ENCODE data around the gene SUPT3H.

SUPT3H gene

GRCh38 chr6:45012687-45013086 lies 365.0 kb downstream of the SUPT3H start:
- TF ChIP-seq FOXM1 (IDR thresholded peaks at IDR 0.05; ENCODE audit: borderline replicate concordance, low read depth) (no peak), TEAD4 (IDR thresholded peaks at IDR 0.05) (no peak), NFIC (IDR thresholded peaks at IDR 0.05) (no peak), YY1 (IDR thresholded peaks at IDR 0.05; ENCODE audit: low read depth) (no peak), ZBTB7A (IDR thresholded peaks at IDR 0.05; ENCODE audit: low read depth) (no peak), MAX (IDR thresholded peaks at IDR 0.05) (no peak), CEBPB (IDR thresholded peaks at IDR 0.05) (no peak), EGR1 (IDR thresholded peaks at IDR 0.05) (no peak)
- TF ChIP-seq, protein P1, sequence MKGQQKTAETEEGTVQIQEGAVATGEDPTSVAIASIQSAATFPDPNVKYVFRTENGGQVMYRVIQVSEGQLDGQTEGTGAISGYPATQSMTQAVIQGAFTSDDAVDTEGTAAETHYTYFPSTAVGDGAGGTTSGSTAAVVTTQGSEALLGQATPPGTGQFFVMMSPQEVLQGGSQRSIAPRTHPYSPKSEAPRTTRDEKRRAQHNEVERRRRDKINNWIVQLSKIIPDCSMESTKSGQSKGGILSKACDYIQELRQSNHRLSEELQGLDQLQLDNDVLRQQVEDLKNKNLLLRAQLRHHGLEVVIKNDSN (IDR thresholded peaks at IDR 0.05): no peak

- TF ChIP-seq REST (IDR thresholded peaks at IDR 0.05; ENCODE audit: low read depth) (no peak), TCF12 (IDR thresholded peaks at IDR 0.05; ENCODE audit: low read depth) (no peak), CEBPB (IDR thresholded peaks at IDR 0.05) (no peak), TEAD4 (IDR thresholded peaks at IDR 0.05) (no peak), EGR1 (IDR thresholded peaks at IDR 0.05) (no peak), CREB1 (IDR thresholded peaks at IDR 0.05; ENCODE audit: low read depth) (no peak)
- TF ChIP-seq, protein P1 (IDR thresholded peaks at IDR 0.05): no peak
Observed at GRCh38 chr6:45009576-45009975, 368.2 kb downstream of the SUPT3H start.

DNA sequence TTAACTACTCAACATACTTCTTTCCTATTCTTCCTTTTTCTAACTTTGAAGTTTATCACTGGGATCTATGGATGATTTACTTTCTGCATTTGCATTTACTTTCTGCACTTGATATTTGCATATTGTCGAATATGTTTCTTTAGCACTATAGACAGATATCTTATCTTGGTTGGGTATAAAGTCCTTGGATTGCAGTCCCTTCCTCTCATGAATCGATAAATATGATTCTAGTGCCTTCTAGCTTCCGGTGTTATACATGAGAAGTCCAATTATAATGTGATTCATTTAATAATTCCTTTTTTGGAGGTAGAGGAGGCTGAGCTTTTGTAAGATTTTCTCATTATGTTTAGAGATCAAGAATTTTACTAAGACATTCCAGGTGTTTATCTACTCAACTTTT lies 370.8 kb downstream of the SUPT3H start:
- no peak for TF ChIP-seq TAF1 (IDR thresholded peaks at IDR 0.05; ENCODE audit: low read depth)

- TF ChIP-seq FOXM1 (IDR thresholded peaks at IDR 0.05; ENCODE audit: borderline replicate concordance, low read depth) (no peak), YY1 (IDR thresholded peaks at IDR 0.05; ENCODE audit: low read depth) (no peak), MAX (IDR thresholded peaks at IDR 0.05) (no peak), CREB1 (IDR thresholded peaks at IDR 0.05; ENCODE audit: low read depth) (no peak)
- TF ChIP-seq, protein P1 (IDR thresholded peaks at IDR 0.05): no peak
Observed at GRCh38 chr6:45003961-45004360, 373.8 kb downstream of the SUPT3H start.

DNA sequence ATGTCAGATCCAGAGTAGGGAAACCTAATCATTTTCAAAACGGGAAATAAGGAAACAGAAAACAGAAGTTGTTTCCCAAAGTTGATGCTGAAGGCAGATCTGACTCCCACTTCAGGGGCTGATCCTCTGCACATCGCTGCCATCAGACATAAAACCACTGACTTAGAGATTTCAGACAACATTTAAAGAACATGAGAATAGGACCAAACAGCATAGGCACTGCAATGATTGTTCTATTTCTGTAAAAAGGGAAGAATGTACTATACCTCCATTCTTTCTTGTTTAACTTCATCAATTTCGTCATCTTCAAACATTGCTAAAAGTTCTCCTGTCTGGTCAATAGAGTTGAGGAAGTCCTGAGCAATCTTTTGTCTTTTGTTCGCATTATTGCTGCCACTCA lies 374.3 kb downstream of the SUPT3H start:
- TF ChIP-seq CREB1 (IDR thresholded peaks at IDR 0.05; ENCODE audit: low read depth) (no peak), EGR1 (IDR thresholded peaks at IDR 0.05) (no peak), REST (IDR thresholded peaks at IDR 0.05; ENCODE audit: low read depth) (no peak)

- TF ChIP-seq ZBTB7A (IDR thresholded peaks at IDR 0.05; ENCODE audit: low read depth) (no peak), TCF12 (IDR thresholded peaks at IDR 0.05; ENCODE audit: low read depth) (no peak), TAF1 (IDR thresholded peaks at IDR 0.05; ENCODE audit: low read depth) (no peak), CEBPB (IDR thresholded peaks at IDR 0.05) (no peak), RAD21 (IDR thresholded peaks at IDR 0.05; ENCODE audit: low read depth) (no peak), CREB1 (IDR thresholded peaks at IDR 0.05; ENCODE audit: low read depth) (no peak), FOXM1 (IDR thresholded peaks at IDR 0.05; ENCODE audit: borderline replicate concordance, low read depth) (no peak), TEAD4 (IDR thresholded peaks at IDR 0.05) (no peak), YY1 (IDR thresholded peaks at IDR 0.05; ENCODE audit: low read depth) (no peak), MAX (IDR thresholded peaks at IDR 0.05) (no peak), REST (IDR thresholded peaks at IDR 0.05; ENCODE audit: low read depth) (no peak), EGR1 (IDR thresholded peaks at IDR 0.05) (no peak), NFIC (IDR thresholded peaks at IDR 0.05) (no peak)
- TF ChIP-seq, protein P1 (IDR thresholded peaks at IDR 0.05): no peak
Observed at GRCh38 chr6:45002390-45003105, 375.2 kb downstream of the SUPT3H start.
